ENCODE results near the gene RPS13.
"Not testable (repeated sequence)": the region's sequence is repeated elsewhere in the genome, so short reads cannot be mapped to it uniquely, and the experiment has no call there.

RPS13 gene

DNA sequence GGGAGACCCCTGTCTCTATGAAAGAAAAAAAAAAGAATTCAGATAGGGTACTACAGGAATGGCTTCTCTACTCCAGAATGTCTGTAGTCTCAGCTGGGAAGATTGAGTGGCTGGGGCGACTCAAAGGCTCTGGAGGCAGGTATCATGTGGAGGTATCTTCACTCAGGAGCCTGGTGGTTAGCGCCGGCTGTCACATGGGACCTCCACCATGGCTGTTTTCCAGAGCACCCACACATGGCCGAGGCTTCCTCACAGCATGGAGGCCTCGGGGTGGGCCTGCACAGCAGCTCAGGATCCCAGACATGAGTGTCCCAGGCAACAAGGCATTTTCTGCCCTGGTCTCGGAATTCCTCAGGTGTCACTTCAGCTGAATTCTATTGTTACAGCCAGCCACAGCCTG lies 10.1 kb downstream of the RPS13 start:
- no peak overlapping the region for H2AFZ ChIP-seq (ENCODE audit: low read length)
- H4K20me1 ChIP-seq (ENCODE audit: insufficient read depth, low read length, poor library complexity, severe bottlenecking): no peaks in the 10 kb centered on the region
- H3K4me2 ChIP-seq (ENCODE audit: low read depth, low read length, poor library complexity, severe bottlenecking): no peak overlapping the region
- H3K9ac ChIP-seq (ENCODE audit: low read depth, low read length, poor library complexity, severe bottlenecking): no peak overlapping the region
- no peaks in the 10 kb centered on the region for H3K4me1 ChIP-seq (ENCODE audit: insufficient read depth, low read length, poor library complexity, severe bottlenecking)
- H3K4me3 ChIP-seq (ENCODE audit: low read length, poor library complexity, severe bottlenecking): no peak overlapping the region
- no peaks in the 10 kb centered on the region for H3K36me3 ChIP-seq (ENCODE audit: insufficient read depth, low read length)
- no peaks in the 10 kb centered on the region for H3K9me2 ChIP-seq (replicated peaks; ENCODE audit: low read depth, low read length)
- no peaks in the 10 kb centered on the region for H3K9me3 ChIP-seq (ENCODE audit: insufficient read depth, low read depth, low read length)
- TF ChIP-seq, protein P1, sequence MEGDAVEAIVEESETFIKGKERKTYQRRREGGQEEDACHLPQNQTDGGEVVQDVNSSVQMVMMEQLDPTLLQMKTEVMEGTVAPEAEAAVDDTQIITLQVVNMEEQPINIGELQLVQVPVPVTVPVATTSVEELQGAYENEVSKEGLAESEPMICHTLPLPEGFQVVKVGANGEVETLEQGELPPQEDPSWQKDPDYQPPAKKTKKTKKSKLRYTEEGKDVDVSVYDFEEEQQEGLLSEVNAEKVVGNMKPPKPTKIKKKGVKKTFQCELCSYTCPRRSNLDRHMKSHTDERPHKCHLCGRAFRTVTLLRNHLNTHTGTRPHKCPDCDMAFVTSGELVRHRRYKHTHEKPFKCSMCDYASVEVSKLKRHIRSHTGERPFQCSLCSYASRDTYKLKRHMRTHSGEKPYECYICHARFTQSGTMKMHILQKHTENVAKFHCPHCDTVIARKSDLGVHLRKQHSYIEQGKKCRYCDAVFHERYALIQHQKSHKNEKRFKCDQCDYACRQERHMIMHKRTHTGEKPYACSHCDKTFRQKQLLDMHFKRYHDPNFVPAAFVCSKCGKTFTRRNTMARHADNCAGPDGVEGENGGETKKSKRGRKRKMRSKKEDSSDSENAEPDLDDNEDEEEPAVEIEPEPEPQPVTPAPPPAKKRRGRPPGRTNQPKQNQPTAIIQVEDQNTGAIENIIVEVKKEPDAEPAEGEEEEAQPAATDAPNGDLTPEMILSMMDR (conservative IDR thresholded peaks at IDR 0.05; ENCODE audit: low read length): no peak
- TF ChIP-seq EZH2phosphoT487 (IDR thresholded peaks at IDR 0.05; ENCODE audit: borderline replicate concordance): no peak
- no peaks in the 10 kb centered on the region for H3K79me2 ChIP-seq (ENCODE audit: insufficient read depth, low read length)
- no peaks in the 10 kb centered on the region for H3F3A ChIP-seq (ENCODE audit: low read depth)
- H3K27me3 ChIP-seq (ENCODE audit: insufficient read depth, low read length, poor library complexity, severe bottlenecking): no peaks in the 10 kb centered on the region

DNA sequence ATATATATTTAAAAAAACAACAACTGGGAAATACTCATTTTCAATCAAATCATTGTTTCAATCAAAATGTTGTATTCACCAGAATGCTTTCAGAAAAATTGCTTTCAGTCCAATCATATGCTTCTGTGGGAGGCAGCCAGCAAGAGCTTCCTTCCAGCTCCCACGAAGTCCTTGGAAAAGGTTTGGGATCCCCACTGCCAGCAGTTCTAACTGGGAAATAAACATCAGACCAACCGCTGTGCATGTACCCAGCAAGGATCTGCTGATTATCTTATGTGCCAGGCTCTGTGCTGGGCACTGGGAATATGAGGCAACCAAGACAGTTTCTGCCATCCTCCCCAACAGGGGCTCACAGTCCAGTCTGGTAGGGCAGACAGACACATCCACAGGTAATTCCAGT lies 10.8 kb downstream of the RPS13 start:
- Histone ChIP-seq H3K4me3 (ENCODE audit: low read length, poor library complexity, severe bottlenecking) (no peak overlapping the region), H3K4me1 (ENCODE audit: insufficient read depth, low read length, poor library complexity, severe bottlenecking) (no peaks in the 10 kb centered on the region), H3K9me2 (replicated peaks; ENCODE audit: low read depth, low read length) (no peaks in the 10 kb centered on the region)

DNA sequence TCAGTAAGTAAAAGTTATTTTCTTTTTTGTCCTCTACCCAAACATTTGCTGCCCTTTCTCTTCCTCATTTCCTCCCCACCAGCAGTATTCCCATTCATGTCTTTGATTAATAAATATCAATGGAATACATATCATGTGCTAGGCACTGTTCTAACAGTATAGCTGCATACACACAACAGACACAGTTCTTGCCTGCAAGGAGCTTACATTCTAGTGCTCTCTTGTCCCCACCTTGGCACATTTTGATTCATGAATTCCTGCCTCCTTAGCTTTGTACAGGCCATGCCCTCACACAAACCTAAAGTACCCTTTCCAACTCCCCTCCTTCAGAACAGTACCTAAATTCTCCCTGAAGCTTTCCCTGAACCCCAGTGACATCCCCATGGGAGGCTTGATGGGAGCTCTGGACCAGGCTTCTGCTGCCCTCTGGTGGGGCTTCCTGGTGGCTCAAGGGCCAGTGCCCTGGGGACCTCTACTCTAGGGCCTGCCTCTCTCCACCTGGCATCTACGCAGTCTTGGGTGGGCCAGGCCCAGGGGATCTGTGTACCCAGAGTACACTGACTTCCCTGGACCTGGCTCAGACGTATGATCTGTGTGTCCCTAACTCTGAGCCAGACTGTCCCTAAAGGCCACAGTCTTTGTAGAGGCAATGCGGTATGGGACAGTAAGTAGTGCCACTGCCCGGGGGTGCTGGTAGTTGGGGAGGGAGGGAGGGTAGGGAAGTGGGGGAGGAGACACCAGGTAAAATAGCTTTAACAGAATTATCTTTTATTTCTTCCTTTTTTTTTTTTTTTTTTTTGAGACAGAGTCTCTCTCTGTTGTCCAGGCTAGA lies 14.1 kb downstream of the RPS13 start:
- Histone ChIP-seq H3K4me3 (ENCODE audit: low read length, poor library complexity, severe bottlenecking) (no peak overlapping the region), H3K4me2 (ENCODE audit: low read depth, low read length, poor library complexity, severe bottlenecking) (no peak overlapping the region), H3K36me3 (ENCODE audit: insufficient read depth, low read length) (no peaks in the 10 kb centered on the region), H3K9me3 (ENCODE audit: insufficient read depth, low read depth, low read length) (no peaks in the 10 kb centered on the region), H3K9me2 (replicated peaks; ENCODE audit: low read depth, low read length) (no peaks in the 10 kb centered on the region), H2AFZ (ENCODE audit: low read length) (no peak overlapping the region), H3K9ac (ENCODE audit: low read depth, low read length, poor library complexity, severe bottlenecking) (no peak overlapping the region), H3K4me1 (ENCODE audit: insufficient read depth, low read length, poor library complexity, severe bottlenecking) (no peaks in the 10 kb centered on the region), H3F3A (ENCODE audit: low read depth) (no peaks in the 10 kb centered on the region), H3K79me2 (ENCODE audit: insufficient read depth, low read length) (no peaks in the 10 kb centered on the region), H4K20me1 (ENCODE audit: insufficient read depth, low read length, poor library complexity, severe bottlenecking) (no peaks in the 10 kb centered on the region), H3K27me3 (ENCODE audit: insufficient read depth, low read length, poor library complexity, severe bottlenecking) (no peaks in the 10 kb centered on the region)
- TF ChIP-seq, protein P1 (conservative IDR thresholded peaks at IDR 0.05; ENCODE audit: low read length): peak; percentile 94
- no peak for TF ChIP-seq EZH2phosphoT487 (IDR thresholded peaks at IDR 0.05; ENCODE audit: borderline replicate concordance)

More for the DNA sequence above, 10.8 kb downstream of the RPS13 start:
- Histone ChIP-seq H3K9ac (ENCODE audit: low read depth, low read length, poor library complexity, severe bottlenecking) (no peak overlapping the region), H3K4me2 (ENCODE audit: low read depth, low read length, poor library complexity, severe bottlenecking) (no peak overlapping the region), H3K79me2 (ENCODE audit: insufficient read depth, low read length) (no peaks in the 10 kb centered on the region), H3K9me3 (ENCODE audit: insufficient read depth, low read depth, low read length) (no peaks in the 10 kb centered on the region), H3K27me3 (ENCODE audit: insufficient read depth, low read length, poor library complexity, severe bottlenecking) (no peaks in the 10 kb centered on the region), H2AFZ (ENCODE audit: low read length) (no peak overlapping the region), H3F3A (ENCODE audit: low read depth) (no peaks in the 10 kb centered on the region), H4K20me1 (ENCODE audit: insufficient read depth, low read length, poor library complexity, severe bottlenecking) (no peaks in the 10 kb centered on the region), H3K36me3 (ENCODE audit: insufficient read depth, low read length) (no peaks in the 10 kb centered on the region)
- TF ChIP-seq, protein P1 (conservative IDR thresholded peaks at IDR 0.05; ENCODE audit: low read length): no peak

DNA sequence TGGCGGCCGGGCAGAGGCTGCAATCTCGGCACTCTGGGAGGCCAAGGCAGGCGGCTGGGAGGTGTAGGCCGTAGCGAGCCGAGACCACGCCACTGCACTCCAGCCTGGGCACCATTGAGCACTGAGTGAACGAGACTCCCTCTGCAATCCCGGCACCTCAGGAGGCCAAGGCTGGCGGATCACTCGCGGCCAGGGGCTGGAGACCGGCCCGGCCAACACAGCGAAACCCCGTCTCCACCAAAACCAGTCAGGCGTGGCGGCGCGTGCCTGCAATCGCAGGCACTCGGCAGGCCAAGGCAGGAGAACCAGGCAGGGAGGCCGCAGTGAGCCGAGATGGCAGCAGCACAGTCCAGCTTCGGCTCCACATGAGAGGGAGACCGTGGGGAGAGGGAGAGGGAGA lies 26.3 kb downstream of the RPS13 start:
- not testable (repeated sequence) for H3F3A ChIP-seq (ENCODE audit: low read depth); H4K20me1 ChIP-seq (ENCODE audit: insufficient read depth, low read length, poor library complexity, severe bottlenecking)

DNA sequence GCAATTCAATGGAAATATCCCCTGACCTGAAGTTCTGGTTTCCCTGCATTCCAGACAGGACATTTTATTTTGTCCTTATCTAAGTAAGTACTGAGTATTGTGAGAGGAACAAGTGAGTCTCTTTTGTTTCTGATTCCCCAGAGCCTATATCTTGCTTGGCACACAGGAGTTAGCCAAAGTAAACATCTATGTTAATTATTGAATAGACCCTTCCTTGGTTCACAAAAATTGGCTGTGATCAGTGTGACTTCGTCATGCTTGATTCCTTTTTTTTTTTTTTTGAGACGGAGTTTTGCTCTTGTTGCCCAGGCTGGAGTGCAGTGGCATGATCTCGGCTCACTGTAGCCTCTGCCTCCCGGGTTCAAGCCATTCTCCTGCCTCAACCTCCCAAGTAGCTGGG lies 29.0 kb downstream of the RPS13 start:
- H3K4me2 ChIP-seq (ENCODE audit: low read depth, low read length, poor library complexity, severe bottlenecking); H3K9ac ChIP-seq (ENCODE audit: low read depth, low read length, poor library complexity, severe bottlenecking): not testable (repeated sequence)

More for the DNA sequence above, 26.3 kb downstream of the RPS13 start:
- H3K27me3 ChIP-seq (ENCODE audit: insufficient read depth, low read length, poor library complexity, severe bottlenecking); H3K36me3 ChIP-seq (ENCODE audit: insufficient read depth, low read length); H2AFZ ChIP-seq (ENCODE audit: low read length); H3K4me1 ChIP-seq (ENCODE audit: insufficient read depth, low read length, poor library complexity, severe bottlenecking); H3K9me3 ChIP-seq (ENCODE audit: insufficient read depth, low read depth, low read length); H3K9ac ChIP-seq (ENCODE audit: low read depth, low read length, poor library complexity, severe bottlenecking); H3K9me2 ChIP-seq (replicated peaks; ENCODE audit: low read depth, low read length); H3K4me2 ChIP-seq (ENCODE audit: low read depth, low read length, poor library complexity, severe bottlenecking); H3K79me2 ChIP-seq (ENCODE audit: insufficient read depth, low read length); H3K4me3 ChIP-seq (ENCODE audit: low read length, poor library complexity, severe bottlenecking): not testable (repeated sequence)

More for the DNA sequence above, 29.0 kb downstream of the RPS13 start:
- not testable (repeated sequence) for H3K79me2 ChIP-seq (ENCODE audit: insufficient read depth, low read length); H3K27me3 ChIP-seq (ENCODE audit: insufficient read depth, low read length, poor library complexity, severe bottlenecking); H4K20me1 ChIP-seq (ENCODE audit: insufficient read depth, low read length, poor library complexity, severe bottlenecking); H2AFZ ChIP-seq (ENCODE audit: low read length); H3K4me1 ChIP-seq (ENCODE audit: insufficient read depth, low read length, poor library complexity, severe bottlenecking); H3K9me2 ChIP-seq (replicated peaks; ENCODE audit: low read depth, low read length); H3K36me3 ChIP-seq (ENCODE audit: insufficient read depth, low read length); H3F3A ChIP-seq (ENCODE audit: low read depth); H3K9me3 ChIP-seq (ENCODE audit: insufficient read depth, low read depth, low read length); H3K4me3 ChIP-seq (ENCODE audit: low read length, poor library complexity, severe bottlenecking)
